AG10803 (cell line): ENCODE results near the gene PIP5KL1.

ENCODE experiments used
- DNase-seq: peaks from one replicate; pipeline ENCODE4 v3.0.0; 2010; ENCODE audit warnings: low read depth
- H3K4me3 ChIP-seq: 2 replicates; pipeline ENCODE4 v1.5.1; 2011; ENCODE audit warnings: mild to moderate bottlenecking, low read length, control low read depth
- CTCF ChIP-seq: conservative IDR thresholded peaks from 2 replicates; pipeline ENCODE4 v1.5.1; 2011; ENCODE audit warnings: mild to moderate bottlenecking, low read length, control low read depth, inconsistent platforms

The PIP5KL1 gene

DNA sequence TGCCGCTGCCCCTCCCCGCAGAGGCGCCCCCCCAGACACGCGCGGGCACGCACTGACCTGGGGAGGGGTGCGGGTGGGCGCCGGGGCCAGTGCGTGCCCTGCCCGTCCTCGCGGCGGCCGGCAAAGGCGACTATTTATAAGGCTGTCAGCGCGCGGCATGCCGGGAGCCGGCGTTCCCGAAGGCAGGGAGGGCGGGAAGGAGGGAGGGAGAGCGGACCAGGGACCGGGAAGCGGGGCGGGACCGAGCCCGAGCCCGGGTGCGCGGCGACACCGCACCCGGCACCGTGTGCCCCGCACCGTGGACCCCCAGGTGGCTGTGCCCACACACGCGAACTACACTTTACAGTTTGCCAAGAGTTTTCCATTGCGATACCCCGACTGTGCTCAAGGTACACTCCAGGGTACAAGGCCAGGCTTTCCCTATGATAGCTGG is 53.0 kb downstream of the PIP5KL1 start, which contains the start of gene AK1:
Gene AK1 (minus strand): TSS at position 110 of the 433 bp plus-strand sequence. CDS start 3,058 bp downstream, outside the sequence.
- no peak for TF ChIP-seq CTCF
- peak within 1 kb of the TSS; percentile 74 for H3K4me3 ChIP-seq
- peak; percentile 56 for DNase-seq

GRCh38 chr9:127876764-127877562 is 53.6 kb downstream of the PIP5KL1 start:
- H3K4me3 ChIP-seq = peak overlapping the region; percentile 74
- peak; percentile 14 for DNase-seq
- TF ChIP-seq CTCF = no peak

DNA sequence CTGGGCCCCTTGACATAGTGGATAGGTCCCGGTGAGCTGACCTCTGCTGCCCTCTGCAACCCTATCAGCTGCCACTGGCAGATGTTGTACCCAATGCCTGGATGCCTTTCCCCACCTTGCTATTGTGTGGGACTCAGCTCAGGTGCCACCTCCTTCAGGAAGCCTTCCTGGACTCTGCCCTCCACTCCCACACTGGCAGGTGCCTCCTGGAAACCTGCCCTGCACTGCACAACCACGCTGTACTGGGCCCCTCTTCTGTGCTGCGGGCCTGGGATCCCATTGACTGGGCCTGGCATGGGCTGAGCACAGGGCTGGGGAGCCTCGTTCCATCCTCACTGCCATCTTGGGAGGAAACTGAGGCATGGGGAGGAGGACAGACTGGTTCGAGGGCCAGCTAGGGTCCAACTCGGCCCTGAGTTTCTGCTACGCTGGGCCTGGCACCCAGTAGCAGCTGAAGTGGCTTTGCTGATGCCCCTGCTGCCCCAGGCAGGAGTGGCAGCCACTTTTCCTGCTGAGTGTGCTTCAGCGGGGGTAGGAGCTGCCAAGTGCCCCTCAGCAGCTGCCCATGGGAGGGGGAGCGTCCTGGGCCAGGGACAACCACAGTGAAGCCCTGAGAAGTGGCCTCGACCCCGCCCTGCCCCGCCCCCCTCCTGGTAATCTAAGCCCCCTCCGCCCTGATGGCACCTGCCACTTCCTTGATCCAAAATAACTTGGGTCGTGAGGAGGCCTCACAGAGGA is 54.4 kb downstream of the PIP5KL1 start:
- peak overlapping the region; percentile 74 for H3K4me3 ChIP-seq

GRCh38 chr9:127875306-127875966 is 55.1 kb downstream of the PIP5KL1 start:
- peak; percentile 58 for DNase-seq
- peak overlapping the region; percentile 29 for H3K4me3 ChIP-seq
- TF ChIP-seq CTCF = no peak

More for the DNA sequence above, 54.4 kb downstream of the PIP5KL1 start:
- DNase-seq = no peak
- no peak for TF ChIP-seq CTCF

DNA sequence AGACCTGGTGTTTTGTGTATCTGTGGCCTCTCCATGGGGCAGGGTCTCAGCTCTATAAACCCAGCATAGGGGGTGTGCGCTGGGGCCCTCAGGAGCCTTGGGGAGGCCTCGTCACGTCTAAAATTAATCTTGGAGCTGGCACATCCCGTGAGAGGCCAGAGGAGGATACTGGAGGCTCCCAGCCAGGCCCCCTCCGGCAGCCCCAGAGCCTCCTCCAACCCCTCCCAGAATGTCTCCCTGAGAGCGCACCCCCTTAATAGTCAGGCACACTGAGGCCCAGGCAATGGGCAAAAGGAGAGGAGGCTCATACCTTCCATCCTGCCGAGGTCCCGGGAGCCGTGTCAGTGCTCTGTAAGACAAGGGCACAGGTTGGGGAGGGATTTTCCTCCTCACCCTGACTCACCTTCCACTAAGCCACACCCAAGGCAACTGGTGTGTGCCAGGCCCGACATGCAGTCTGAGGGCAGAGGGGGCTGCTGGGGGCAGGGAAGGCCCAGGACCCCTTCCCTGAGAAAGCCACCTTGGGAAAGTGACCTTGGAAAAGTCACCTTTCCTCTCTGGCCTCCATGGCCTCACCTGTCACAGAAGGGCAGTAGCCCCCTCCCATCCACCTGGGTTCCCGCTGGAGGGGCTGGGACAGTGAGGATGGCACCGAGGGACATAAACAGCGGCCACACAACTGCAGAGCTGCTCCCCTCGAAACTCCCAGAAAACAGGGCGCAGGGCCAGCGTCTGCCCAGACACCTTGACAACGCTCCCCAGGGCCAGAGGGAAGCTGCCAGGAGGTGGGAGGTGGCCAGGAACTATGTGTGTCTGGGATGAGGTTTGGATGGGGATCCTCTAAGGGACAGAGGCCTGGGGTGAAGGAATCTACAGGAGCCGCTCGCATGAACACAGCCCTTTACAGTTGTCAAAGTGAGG is 56.0 kb downstream of the PIP5KL1 start:
- no peak for TF ChIP-seq CTCF
- H3K4me3 ChIP-seq = no peak overlapping the region
- no peak for DNase-seq

- H3K4me3 ChIP-seq = no peak overlapping the region
- TF ChIP-seq CTCF = no peak
- DNase-seq = peak; percentile 66
Measured at GRCh38 chr9:127873886-127874285, 56.7 kb downstream of the PIP5KL1 start.
